KBM-7 (cell line): ENCODE measurements around the gene RNF224.

Experiments used
- DNase-seq: peaks from one replicate; pipeline ENCODE4 v3.0.0-alpha.2; 2015
- in situ Hi-C: fragments of 300-500 bp; cut with MboI; formaldehyde crosslinking; loops from 2 replicates; pipeline ENCODE4 v1.14.3; 2020; ENCODE audit warnings: low sequenced_read_pairs, low pct_unique_long_range_greater_than_20kb, mixed read lengths

Gene RNF224

GRCh38 chr9:137224830-137225694 is 2.2 kb upstream of the RNF224 start, which contains the start of gene CYSRT1:
CYSRT1 (plus strand) TSS chr9:137225174; CDS start chr9:137225622, 448 bp downstream.
- in situ Hi-C loops, result no loop called here
- no peak for DNase-seq

- in situ Hi-C loops, result no loop called here
- no peak for DNase-seq
These were observed 1.5 kb upstream of the RNF224 start for GRCh38 chr9:137225699-137226331.

- no peak for DNase-seq
- in situ Hi-C loops, result no loop called here
These were observed 806 bp upstream of the RNF224 start for GRCh38 chr9:137226338-137227053.

- in situ Hi-C loops, result no loop called here
These were observed 677 bp downstream of the RNF224 start for GRCh38 chr9:137227853-137228505.

GRCh38 chr9:137228506-137228967 is 1.2 kb downstream of the RNF224 start:
- in situ Hi-C loops, result no loop called here
- no peak for DNase-seq

More at GRCh38 chr9:137227853-137228505, 677 bp downstream of the RNF224 start:
- no peak for DNase-seq

- DNase-seq, result no peak
- in situ Hi-C loops, result no loop called here
These were observed 1.9 kb downstream of the RNF224 start for GRCh38 chr9:137228968-137229896.

- in situ Hi-C loops, result no loop called here
- no peak for DNase-seq
These were observed 2.8 kb downstream of the RNF224 start for GRCh38 chr9:137229903-137230704.

- in situ Hi-C loops, result no loop called here
- DNase-seq, result no peak
These were observed 3.5 kb downstream of the RNF224 start, which contains the start of gene SLC34A3 for GRCh38 chr9:137230705-137231371. SLC34A3 (plus strand) TSS chr9:137230901; CDS start chr9:137231703, 802 bp downstream.

- in situ Hi-C loops, result no loop called here
- DNase-seq, result no peak
These were observed 4.2 kb downstream of the RNF224 start for GRCh38 chr9:137231372-137232039.

- in situ Hi-C loops, result no loop called here
- DNase-seq, result no peak
These were observed 4.8 kb downstream of the RNF224 start for GRCh38 chr9:137232101-137232500.

- DNase-seq, result no peak
- in situ Hi-C loops, result no loop called here
These were observed 5.2 kb downstream of the RNF224 start for GRCh38 chr9:137232510-137232909.

- in situ Hi-C loops, result no loop called here
- no peak for DNase-seq
These were observed 6.1 kb downstream of the RNF224 start for GRCh38 chr9:137233143-137233980.

GRCh38 chr9:137234055-137234697 is 6.9 kb downstream of the RNF224 start:
- DNase-seq, result no peak
- in situ Hi-C loops, result no loop called here

- in situ Hi-C loops, result no loop called here
These were observed 7.6 kb downstream of the RNF224 start for GRCh38 chr9:137234758-137235423.

More at GRCh38 chr9:137234758-137235423, 7.6 kb downstream of the RNF224 start:
- no peak for DNase-seq
